ENCODE measurements around the gene SLC25A47.
A peak's percentile ranks its signal among the peaks of the same experiment; 100 is the strongest.
"Not testable (repeated sequence)": the region's sequence is repeated elsewhere in the genome, so short reads cannot be mapped to it uniquely, and the experiment has no call there.

Gene SLC25A47

DNA sequence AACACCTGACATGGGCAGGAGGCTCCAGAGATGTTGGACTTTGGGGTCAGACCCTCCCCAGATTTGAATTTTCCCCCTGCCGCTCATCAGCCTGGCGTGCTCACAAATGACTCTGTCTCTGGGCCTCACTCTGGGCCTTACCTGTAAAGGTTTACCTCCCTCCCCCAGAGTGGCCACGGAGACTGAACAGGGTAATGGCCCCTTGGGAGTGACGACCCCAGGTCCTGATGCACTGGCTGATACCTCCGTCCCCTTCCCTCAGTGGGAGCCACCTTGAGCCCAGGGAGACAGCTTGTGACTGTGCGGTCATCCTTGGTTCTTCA is 23.9 kb upstream of the SLC25A47 start:
- no peaks in the 10 kb centered on the region for H3K36me3 ChIP-seq (ENCODE audit: insufficient read depth, low read length)
- peaks cover 28% of the 10 kb centered on the region for H3K4me1 ChIP-seq (ENCODE audit: insufficient read depth, low read length)
- no peaks in the 10 kb centered on the region for H3K27me3 ChIP-seq (ENCODE audit: control insufficient read depth in 1 of 2, insufficient read depth in 2 of 2, low read length in 2 of 2)
- no peak overlapping the region for H3K27ac ChIP-seq (ENCODE audit: low read depth, low read length)
- H3K9ac ChIP-seq (ENCODE audit: low read length), result no peak overlapping the region
- H3K9me3 ChIP-seq (ENCODE audit: low read length), result no peaks in the 10 kb centered on the region
- no peak overlapping the region for H3K4me3 ChIP-seq (ENCODE audit: low read depth in 1 of 2, low read length in 2 of 2)

DNA sequence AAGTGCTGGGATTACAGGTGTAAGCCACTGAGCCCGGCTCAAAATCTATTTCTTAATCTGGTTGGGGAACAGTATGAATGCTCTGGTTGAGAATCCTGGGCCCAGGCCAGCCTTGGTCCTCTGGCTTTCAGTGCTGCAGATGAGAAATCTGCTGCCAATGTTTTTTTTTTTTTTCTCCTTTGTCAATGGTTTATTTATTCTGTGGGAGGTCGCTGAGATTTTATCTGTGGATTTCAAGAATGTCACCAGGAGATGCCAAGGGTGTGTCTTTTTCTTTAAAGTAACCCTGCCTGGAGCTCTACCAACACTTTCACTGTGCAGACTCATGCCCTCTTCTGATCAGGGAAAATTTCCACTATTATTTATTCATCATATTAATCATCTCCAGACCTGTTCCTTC is 20.5 kb upstream of the SLC25A47 start:
- H3K4me1 ChIP-seq (ENCODE audit: insufficient read depth, low read length), result peaks cover 25% of the 10 kb centered on the region

DNA sequence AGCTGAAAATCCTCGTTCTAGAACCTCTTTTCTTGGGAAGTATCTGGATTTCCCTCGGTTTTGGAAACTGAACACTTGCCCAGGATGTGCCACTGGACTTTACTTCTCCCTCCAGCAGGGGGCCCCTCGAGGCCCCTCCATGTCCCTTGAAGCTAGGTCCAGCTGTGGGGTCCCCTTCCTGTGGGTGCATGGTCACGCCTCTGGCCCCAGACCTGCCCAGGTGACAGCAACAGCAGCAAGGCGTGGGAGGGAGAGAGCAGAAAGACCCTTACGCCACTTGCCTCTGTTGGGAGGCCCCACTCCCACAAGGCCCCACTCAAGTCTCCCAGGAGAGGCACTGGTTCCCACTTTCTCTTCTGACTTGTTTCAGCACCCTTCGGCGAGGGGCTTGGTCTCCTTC is 20.0 kb upstream of the SLC25A47 start:
- H3K9ac ChIP-seq (ENCODE audit: low read length), result no peak overlapping the region
- H3K4me1 ChIP-seq (ENCODE audit: insufficient read depth, low read length), result peaks cover 20% of the 10 kb centered on the region
- H3K36me3 ChIP-seq (ENCODE audit: insufficient read depth, low read length), result no peaks in the 10 kb centered on the region
- H3K27ac ChIP-seq (ENCODE audit: low read depth, low read length), result no peak overlapping the region
- H3K27me3 ChIP-seq (ENCODE audit: control insufficient read depth in 1 of 2, insufficient read depth in 2 of 2, low read length in 2 of 2), result no peaks in the 10 kb centered on the region
- H3K4me3 ChIP-seq (ENCODE audit: low read depth in 1 of 2, low read length in 2 of 2), result no peak overlapping the region
- no peaks in the 10 kb centered on the region for H3K9me3 ChIP-seq (ENCODE audit: low read length)

More for the DNA sequence above, 20.5 kb upstream of the SLC25A47 start:
- Histone ChIP-seq H3K9ac (ENCODE audit: low read length) (no peak overlapping the region), H3K9me3 (ENCODE audit: low read length) (no peaks in the 10 kb centered on the region), H3K4me3 (ENCODE audit: low read depth in 1 of 2, low read length in 2 of 2) (no peak overlapping the region), H3K27ac (ENCODE audit: low read depth, low read length) (no peak overlapping the region), H3K27me3 (ENCODE audit: control insufficient read depth in 1 of 2, insufficient read depth in 2 of 2, low read length in 2 of 2) (no peaks in the 10 kb centered on the region), H3K36me3 (ENCODE audit: insufficient read depth, low read length) (no peaks in the 10 kb centered on the region)

DNA sequence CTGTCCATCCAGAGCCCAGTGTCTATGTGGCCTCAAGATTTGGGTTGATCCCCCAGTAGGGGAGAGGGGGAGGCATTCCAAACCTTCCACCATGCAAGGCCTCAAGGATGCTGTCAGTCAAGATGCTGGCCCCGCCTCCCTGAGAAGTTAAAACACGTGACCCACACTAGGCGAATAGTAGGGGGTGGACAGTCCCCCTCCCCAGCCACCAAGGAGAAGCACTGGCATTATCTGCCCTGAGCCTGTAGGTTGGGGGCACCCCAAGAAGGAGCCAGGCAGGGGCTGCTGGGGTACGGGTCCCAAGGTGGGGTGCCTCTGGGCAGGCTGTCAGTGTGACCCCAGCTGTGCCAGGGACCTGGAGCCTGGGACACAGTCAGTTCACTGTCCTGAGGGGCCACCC is 19.2 kb upstream of the SLC25A47 start:
- H3K9ac ChIP-seq (ENCODE audit: low read length), result no peak overlapping the region
- H3K27ac ChIP-seq (ENCODE audit: low read depth, low read length), result no peak overlapping the region
- peaks cover 12% of the 10 kb centered on the region for H3K4me1 ChIP-seq (ENCODE audit: insufficient read depth, low read length)
- H3K36me3 ChIP-seq (ENCODE audit: insufficient read depth, low read length), result no peaks in the 10 kb centered on the region
- no peaks in the 10 kb centered on the region for H3K27me3 ChIP-seq (ENCODE audit: control insufficient read depth in 1 of 2, insufficient read depth in 2 of 2, low read length in 2 of 2)
- no peak overlapping the region for H3K4me3 ChIP-seq (ENCODE audit: low read depth in 1 of 2, low read length in 2 of 2)
- H3K9me3 ChIP-seq (ENCODE audit: low read length), result no peaks in the 10 kb centered on the region

DNA sequence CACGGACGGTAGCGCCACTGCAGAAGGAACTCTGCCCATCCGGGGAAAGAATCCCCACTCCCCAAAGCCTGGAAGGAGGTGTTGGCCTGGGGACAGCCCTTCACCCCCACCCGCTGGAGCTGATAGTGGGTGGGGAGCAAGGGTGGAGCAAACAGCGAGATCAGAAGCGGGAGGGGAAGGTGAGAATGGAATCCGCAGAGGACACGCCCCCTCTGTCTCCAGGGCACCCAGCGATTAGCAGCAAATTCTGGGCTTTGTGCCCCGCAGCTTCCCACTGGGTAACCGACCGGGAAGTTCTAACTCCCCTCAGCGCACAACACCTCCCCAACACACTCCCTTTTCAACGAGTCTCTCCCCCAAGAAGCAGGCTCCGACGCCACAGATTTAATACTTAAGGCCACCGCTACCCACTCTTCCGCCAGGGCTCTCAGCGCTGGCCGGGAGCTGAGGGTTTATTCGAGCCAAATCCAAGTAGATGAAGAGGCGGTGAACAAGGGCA is 18.3 kb upstream of the SLC25A47 start:
- peak overlapping the region; percentile 30 to 67 for H3K4me3 ChIP-seq (ENCODE audit: low read depth in 1 of 2, low read length in 2 of 2)
- no peaks in the 10 kb centered on the region for H3K27me3 ChIP-seq (ENCODE audit: control insufficient read depth in 1 of 2, insufficient read depth in 2 of 2, low read length in 2 of 2)
- peaks cover 12% of the 10 kb centered on the region for H3K4me1 ChIP-seq (ENCODE audit: insufficient read depth, low read length)
- H3K9me3 ChIP-seq (ENCODE audit: low read length), result no peaks in the 10 kb centered on the region
- no peaks in the 10 kb centered on the region for H3K36me3 ChIP-seq (ENCODE audit: insufficient read depth, low read length)
- no peak overlapping the region for H3K9ac ChIP-seq (ENCODE audit: low read length)
- H3K27ac ChIP-seq (ENCODE audit: low read depth, low read length), result peak overlapping the region; percentile 72

DNA sequence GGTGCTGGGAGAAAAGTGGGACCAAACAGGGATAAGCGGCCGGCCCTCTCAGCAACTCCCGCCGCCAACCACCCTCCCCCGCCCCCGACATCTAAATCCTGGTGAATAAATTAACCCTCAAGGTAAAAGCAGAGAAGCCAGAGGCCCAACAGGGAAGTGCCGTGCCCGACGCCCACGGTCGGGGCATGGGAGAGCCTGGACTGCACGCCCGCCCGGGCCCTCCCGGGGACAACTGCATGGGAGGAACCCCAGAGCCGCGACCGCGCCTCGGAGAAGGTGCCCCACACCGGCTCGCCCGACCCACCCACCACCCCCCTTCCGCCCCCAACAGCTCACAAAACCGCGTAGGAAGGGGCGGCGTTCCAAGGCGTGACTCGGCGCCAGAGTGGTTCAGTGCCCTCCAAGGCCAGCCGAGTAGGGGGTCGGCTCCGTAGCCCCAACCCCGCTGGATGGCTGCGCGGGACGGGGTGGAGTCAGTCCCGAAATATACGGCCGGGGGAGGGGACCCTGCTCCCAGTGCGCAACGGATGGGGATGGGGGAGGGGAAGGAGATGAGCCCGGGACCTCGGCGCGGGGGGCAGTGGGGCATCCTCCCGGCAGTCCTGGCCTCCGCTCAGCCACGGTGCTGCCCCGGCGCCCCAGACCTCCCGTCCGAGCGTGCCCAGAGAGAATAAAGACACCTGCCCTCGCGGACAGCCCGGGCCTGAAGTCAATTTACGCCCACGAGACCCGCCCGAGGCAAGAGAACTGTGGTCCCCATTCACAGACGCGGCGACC is 17.6 kb upstream of the SLC25A47 start:
- Histone ChIP-seq H3K4me3 (ENCODE audit: low read depth in 1 of 2, low read length in 2 of 2) (peak overlapping the region; percentile 30 to 67), H3K9me3 (ENCODE audit: low read length) (no peaks in the 10 kb centered on the region), H3K27ac (ENCODE audit: low read depth, low read length) (peak overlapping the region; percentile 72), H3K4me1 (ENCODE audit: insufficient read depth, low read length) (peaks cover 12% of the 10 kb centered on the region), H3K36me3 (ENCODE audit: insufficient read depth, low read length) (no peaks in the 10 kb centered on the region), H3K9ac (ENCODE audit: low read length) (no peak overlapping the region), H3K27me3 (ENCODE audit: control insufficient read depth in 1 of 2, insufficient read depth in 2 of 2, low read length in 2 of 2) (no peaks in the 10 kb centered on the region)

DNA sequence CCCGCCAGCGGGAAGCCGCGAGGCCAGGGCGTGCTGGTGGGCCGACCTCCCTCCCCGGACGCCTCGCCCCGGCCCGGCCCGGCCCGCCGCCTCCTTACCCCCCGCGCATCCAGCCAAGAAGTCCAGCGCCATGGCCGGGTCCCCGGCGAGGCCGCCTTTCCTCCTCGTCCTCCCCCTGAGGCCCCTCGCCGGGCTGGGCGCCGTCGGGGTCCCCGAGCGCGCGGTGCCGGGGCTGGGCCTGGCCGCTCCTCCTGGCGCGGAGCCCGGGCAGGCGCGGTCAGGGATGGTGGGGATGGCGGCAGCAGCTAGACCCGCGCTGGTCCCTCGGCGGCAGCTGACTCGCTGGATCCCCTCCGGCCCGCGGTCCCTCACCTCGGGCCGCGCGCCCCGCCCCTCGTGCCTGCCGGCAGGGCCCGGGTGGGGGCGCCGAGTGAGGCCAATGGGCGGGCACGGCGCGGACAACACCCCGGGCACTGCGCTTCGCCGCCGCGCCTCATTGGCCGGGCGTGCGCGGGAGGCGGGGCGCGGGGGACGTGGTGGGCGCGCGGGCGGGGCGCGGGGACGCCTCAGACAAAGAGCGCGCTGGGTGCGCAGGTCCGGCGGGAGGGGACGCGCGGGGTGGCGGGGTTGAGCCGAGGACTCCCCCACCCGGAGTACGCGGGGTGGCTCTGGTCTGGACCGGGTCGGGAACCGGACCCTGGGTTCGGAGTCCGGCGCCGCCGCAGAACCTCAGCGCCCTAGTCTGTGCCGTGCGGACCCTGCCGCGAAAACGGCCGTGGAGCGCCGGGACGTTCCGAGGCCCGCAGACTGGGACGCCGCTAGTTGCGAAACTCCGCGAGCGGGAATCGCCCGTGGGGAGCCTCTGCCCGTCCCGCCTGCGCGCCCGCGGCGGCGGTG is 16.8 kb upstream of the SLC25A47 start, which contains the start of gene SLC25A29:
SLC25A29 (minus strand) TSS at position 344 of the 897 bp plus-strand sequence; CDS start at position 132, 212 bp downstream.
- Histone ChIP-seq H3K27ac (ENCODE audit: low read depth, low read length) (peak within 1 kb of the TSS; percentile 72), H3K27me3 (ENCODE audit: control insufficient read depth in 1 of 2, insufficient read depth in 2 of 2, low read length in 2 of 2) (no peaks in the 10 kb centered on the region), H3K36me3 (ENCODE audit: insufficient read depth, low read length) (no peaks in the 10 kb centered on the region), H3K4me1 (ENCODE audit: insufficient read depth, low read length) (peaks cover 12% of the 10 kb centered on the region), H3K9me3 (ENCODE audit: low read length) (no peaks in the 10 kb centered on the region), H3K4me3 (ENCODE audit: low read depth in 1 of 2, low read length in 2 of 2) (peak within 1 kb of the TSS; percentile 67 to 77), H3K9ac (ENCODE audit: low read length) (peak within 1 kb of the TSS; percentile 39)

DNA sequence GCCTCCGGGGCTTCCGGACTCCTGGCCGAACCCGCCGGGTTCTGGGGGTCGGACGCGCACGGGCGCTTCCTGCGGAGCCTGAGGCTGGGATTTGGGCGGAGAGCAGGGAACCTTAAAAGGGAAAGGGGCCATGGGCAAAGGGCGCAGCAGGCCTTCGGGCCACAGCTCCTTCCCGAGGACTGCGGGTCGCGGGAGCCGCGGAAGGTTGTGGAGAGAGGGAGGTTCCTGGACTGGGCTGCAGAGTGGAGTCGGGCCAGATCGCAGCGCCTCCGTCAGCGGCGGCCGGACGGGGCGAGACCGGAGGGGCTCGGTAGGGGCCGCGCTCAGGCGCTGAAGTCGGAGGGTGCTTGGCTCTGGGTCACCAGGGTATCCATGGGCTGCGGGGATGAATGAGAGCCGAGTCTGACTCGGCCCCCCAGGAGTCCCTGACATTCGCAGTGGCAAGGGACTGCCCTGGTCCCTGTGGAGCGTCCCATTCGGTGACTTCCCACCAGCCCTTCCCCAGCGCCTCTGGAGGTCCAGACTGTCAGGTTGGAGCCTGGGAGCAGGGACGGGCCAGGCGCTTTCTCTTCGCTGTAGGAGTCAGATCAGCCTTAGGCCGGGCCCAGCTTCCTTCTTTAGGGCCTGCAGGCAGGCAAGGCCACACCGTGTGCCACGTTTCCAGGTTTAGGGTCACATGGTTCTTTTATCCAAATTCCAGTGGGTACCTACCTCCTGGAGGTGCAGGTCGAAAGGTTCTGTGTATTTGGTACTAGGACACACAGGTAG is 16.0 kb upstream of the SLC25A47 start:
- peak overlapping the region; percentile 6 for H3K27ac ChIP-seq (ENCODE audit: low read depth, low read length)
- H3K4me1 ChIP-seq (ENCODE audit: insufficient read depth, low read length), result peaks cover 12% of the 10 kb centered on the region
- no peaks in the 10 kb centered on the region for H3K27me3 ChIP-seq (ENCODE audit: control insufficient read depth in 1 of 2, insufficient read depth in 2 of 2, low read length in 2 of 2)
- no peaks in the 10 kb centered on the region for H3K36me3 ChIP-seq (ENCODE audit: insufficient read depth, low read length)
- peak overlapping the region; percentile 39 for H3K9ac ChIP-seq (ENCODE audit: low read length)
- peak overlapping the region; percentile 67 to 77 for H3K4me3 ChIP-seq (ENCODE audit: low read depth in 1 of 2, low read length in 2 of 2)
- no peaks in the 10 kb centered on the region for H3K9me3 ChIP-seq (ENCODE audit: low read length)

DNA sequence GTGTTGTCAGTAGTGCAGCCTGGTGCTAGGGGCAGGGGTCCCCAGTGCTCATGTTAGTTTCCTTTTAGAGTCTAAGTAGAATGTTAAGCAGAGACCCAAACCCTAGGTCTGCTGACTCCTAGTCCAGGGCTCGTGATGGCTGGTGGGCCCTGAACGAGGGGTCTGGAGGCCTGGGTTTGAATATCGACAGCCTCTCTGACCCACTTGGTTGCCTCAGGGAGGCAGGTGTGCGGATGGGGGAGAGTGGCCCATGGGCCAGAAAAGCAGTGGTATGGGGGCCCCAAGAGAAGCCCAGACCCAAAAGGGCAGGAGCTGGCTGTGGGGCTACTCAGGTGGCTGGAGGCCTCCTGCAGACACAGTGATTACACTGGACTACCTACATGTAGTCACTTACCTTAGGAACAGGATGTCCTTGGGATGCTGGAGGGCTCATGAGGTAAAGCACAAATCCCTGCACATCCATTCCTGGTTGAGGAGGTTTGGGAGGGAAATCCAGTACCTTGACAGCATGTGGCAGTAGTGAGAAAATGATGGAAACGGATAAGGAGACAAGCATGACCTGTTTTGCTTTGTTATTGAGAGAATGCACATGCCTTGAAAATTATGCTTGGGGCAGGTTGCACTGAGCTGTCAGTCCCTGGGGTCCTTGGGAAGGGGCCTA is 15.2 kb upstream of the SLC25A47 start:
- peak overlapping the region in 1 of 2 donors; percentile 77 for H3K4me3 ChIP-seq (ENCODE audit: low read depth in 1 of 2, low read length in 2 of 2)

DNA sequence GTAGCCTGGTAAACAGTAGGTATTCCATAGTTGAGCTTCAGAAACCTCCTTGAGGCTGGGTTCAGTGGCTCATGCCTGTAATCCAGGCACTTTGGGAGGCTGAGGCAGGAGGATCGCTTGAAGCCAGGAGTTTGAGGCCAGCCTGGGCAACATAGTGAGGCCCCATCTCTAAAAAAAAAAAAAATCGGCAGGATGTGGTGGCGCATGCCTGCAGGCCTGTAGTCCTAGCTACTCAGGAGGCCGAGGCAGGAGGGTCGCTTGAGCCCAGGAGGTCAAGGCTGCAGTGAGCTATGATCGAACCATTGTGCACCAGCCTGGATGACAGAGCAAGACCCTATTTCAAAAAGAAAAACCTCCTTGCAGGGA is 14.7 kb upstream of the SLC25A47 start:
- not testable (repeated sequence) for H3K27ac ChIP-seq (ENCODE audit: low read depth, low read length); H3K4me3 ChIP-seq (ENCODE audit: low read depth in 1 of 2, low read length in 2 of 2); H3K36me3 ChIP-seq (ENCODE audit: insufficient read depth, low read length); H3K9ac ChIP-seq (ENCODE audit: low read length); H3K9me3 ChIP-seq (ENCODE audit: low read length); H3K27me3 ChIP-seq (ENCODE audit: control insufficient read depth in 1 of 2, insufficient read depth in 2 of 2, low read length in 2 of 2)
- peaks cover 12% of the 10 kb centered on the region for H3K4me1 ChIP-seq (ENCODE audit: insufficient read depth, low read length)

More for the DNA sequence above, 15.2 kb upstream of the SLC25A47 start:
- H3K27ac ChIP-seq (ENCODE audit: low read depth, low read length), result no peak overlapping the region
- H3K9ac ChIP-seq (ENCODE audit: low read length), result peak overlapping the region; percentile 39
- H3K4me1 ChIP-seq (ENCODE audit: insufficient read depth, low read length), result peaks cover 12% of the 10 kb centered on the region
- no peaks in the 10 kb centered on the region for H3K36me3 ChIP-seq (ENCODE audit: insufficient read depth, low read length)
- H3K27me3 ChIP-seq (ENCODE audit: control insufficient read depth in 1 of 2, insufficient read depth in 2 of 2, low read length in 2 of 2), result no peaks in the 10 kb centered on the region
- no peaks in the 10 kb centered on the region for H3K9me3 ChIP-seq (ENCODE audit: low read length)

Data from muscle layer of colon (tissue), 2 donors.